Panc1 (cell line): Measurements from ENCODE around the gene MAST3. TPM values are rescaled to one million over a fixed set of nuclear protein-coding genes. Genes with fewer than 3 reads are reported as not detected.

ENCODE experiments used
- ATAC-seq: fragments of 200-7000 bp; cut with Tn5 transposase; 2 replicates; pipeline ENCODE4 v1.9.1; 2020; ENCODE audit warnings: mild to moderate bottlenecking, moderate library complexity
- BruUV-seq: library from RNA; stranded (reverse); fragments of 400-500 nt; replicated peaks from 2 replicates; lab custom pipeline; 2021; lab: Mats Ljungman, UMichigan
- CTCF ChIA-PET: fragments of 300-600 bp; sonication (Branson Sonifier 250); formaldehyde crosslinking; loops from one replicate; lab custom pipeline; 2022; ENCODE audit warnings: antibody characterized with exemption; lab: Charles Lee
- POLR2A ChIA-PET: fragments of 300-600 bp; sonication (Branson Sonifier 250); formaldehyde crosslinking; loops from one replicate; lab custom pipeline; 2022; ENCODE audit warnings: antibody characterized with exemption; lab: Charles Lee
- DNase-seq: peaks from one replicate; pipeline ENCODE4 v3.0.0-alpha.2; 2010; ENCODE audit warnings: low read depth, low spot score
- H3K27ac ChIP-seq: 2 replicates; pipeline ENCODE4 v1.5.1; 2011; ENCODE audit warnings: mild to moderate bottlenecking, low read length, inconsistent platforms
- H3K27me3 ChIP-seq: fragments of 200-500 bp; sonication (Bioruptor generic); 2 replicates; pipeline ENCODE4 v1.6.0; 2014; ENCODE audit warnings: low read length, inconsistent platforms; ENCODE audit not compliant: control insufficient read depth, insufficient read depth
- H3K36me3 ChIP-seq: fragments of 200-500 bp; sonication (Bioruptor generic); 2 replicates; pipeline ENCODE4 v1.5.1; 2014; ENCODE audit warnings: inconsistent platforms, mild to moderate bottlenecking, low read length, moderate library complexity; ENCODE audit not compliant: control insufficient read depth, insufficient read depth
- H3K4me1 ChIP-seq: 2 replicates; pipeline ENCODE4 v1.5.1; 2011; ENCODE audit warnings: inconsistent platforms, mild to moderate bottlenecking, low read length, moderate library complexity; ENCODE audit not compliant: control insufficient read depth, insufficient read depth
- H3K4me3 ChIP-seq, 2 experiments: 2 replicates each; pipeline ENCODE4 v1.5.1; 2011 to 2012; ENCODE audit warnings: low read depth in 2 of 2, low read length in 2 of 2, mild to moderate bottlenecking in 2 of 2, inconsistent platforms in 1 of 2, moderate library complexity in 1 of 2
- H3K9me3 ChIP-seq: fragments of 200-500 bp; sonication (Bioruptor generic); 2 replicates; pipeline ENCODE4 v1.5.1; 2014; ENCODE audit warnings: low read depth, mild to moderate bottlenecking, inconsistent platforms, low read length, moderate library complexity; ENCODE audit not compliant: control insufficient read depth, insufficient read depth
- CTCF ChIP-seq: fragments of 450-650 bp; IDR thresholded peaks from 2 replicates; pipeline ENCODE4 v1.5.1; 2017; ENCODE audit warnings: mild to moderate bottlenecking
- POLR2AphosphoS5 ChIP-seq: IDR thresholded peaks from 2 replicates; pipeline ENCODE4 v1.6.1; 2012; ENCODE audit warnings: mild to moderate bottlenecking, low read depth, low read length, moderate library complexity
- REST ChIP-seq, 2 experiments: IDR thresholded peaks; 2 replicates each; pipeline ENCODE4 v1.6.1; 2011 to 2012; ENCODE audit warnings: low read depth in 2 of 2, control low read depth in 1 of 2, low read length in 1 of 2, mild to moderate bottlenecking in 1 of 2, moderate library complexity in 1 of 2; ENCODE audit not compliant: insufficient read depth in 1 of 2
- SIN3A ChIP-seq: IDR thresholded peaks from 2 replicates; pipeline ENCODE4 v1.6.1; 2012; ENCODE audit warnings: low read depth, mild to moderate bottlenecking, low read length, moderate library complexity, borderline replicate concordance; ENCODE audit not compliant: insufficient read depth
- TCF7L2 ChIP-seq: IDR thresholded peaks from 2 replicates; pipeline ENCODE4 v1.6.1; 2011; ENCODE audit warnings: mild to moderate bottlenecking, low read depth, low read length, inconsistent platforms
- in situ Hi-C: cut with HindIII; loops from 2 replicates; pipeline ENCODE4 v1.10.0; 2016; ENCODE audit warnings: low sequenced_read_pairs, low pct_unique_long_range_greater_than_20kb
- intact Hi-C: fragments of 100-400 bp; cut with micrococcal nuclease; formaldehyde crosslinking; loops from one replicate; pipeline ENCODE4 v1.10.0; 2022; ENCODE audit not compliant: unreplicated experiment
- total RNA-seq: library from RNA; stranded (reverse); gene quantifications from one replicate; pipeline ENCODE4 v1.2.1, GENCODE V29; 2021; ENCODE audit not compliant: unreplicated experiment

MAST3 gene
- total RNA-seq, 1 experiment from 2014 or later, result 13.1 TPM

GRCh38 chr19:18069383-18069782 lies 28.2 kb upstream of the MAST3 start:
- Histone ChIP-seq H3K36me3 (no peaks in the 10 kb centered on the region), H3K27me3 (no peaks in the 10 kb centered on the region), H3K4me3 (no peak overlapping the region), H3K27ac (no peak overlapping the region), H3K9me3 (no peaks in the 10 kb centered on the region), H3K4me1 (no peaks in the 10 kb centered on the region)
- in situ Hi-C loops (no loop called here), intact Hi-C loops (no loop called here)
- ATAC-seq, result no peak
- no peak for TF ChIP-seq POLR2AphosphoS5
- TF ChIP-seq SIN3A, result no peak
- TF ChIP-seq REST (IDR thresholded peaks at IDR 0.05; ENCODE audit: insufficient read depth in 1 of 2, low read depth in 2 of 2, low read length in 1 of 2), result no peak
- TF ChIP-seq CTCF, result no peak
- TF ChIP-seq TCF7L2, result no peak
- BruUV-seq, result no TSS peak
- no peak for DNase-seq
- ChIA-PET CTCF (no interaction called here), POLR2A (no interaction called here)

GRCh38 chr19:18070181-18070580 lies 27.4 kb upstream of the MAST3 start:
- DNase-seq (no peak), ATAC-seq (no peak)
- in situ Hi-C loops, result no loop called here
- ChIA-PET CTCF (no interaction called here), POLR2A (no interaction called here)
- TF ChIP-seq CTCF, result no peak
- TF ChIP-seq TCF7L2, result no peak
- TF ChIP-seq SIN3A, result no peak
- TF ChIP-seq REST (IDR thresholded peaks at IDR 0.05; ENCODE audit: insufficient read depth in 1 of 2, low read depth in 2 of 2, low read length in 1 of 2), result no peak
- TF ChIP-seq POLR2AphosphoS5, result no peak
- Histone ChIP-seq H3K4me1 (no peaks in the 10 kb centered on the region), H3K36me3 (no peaks in the 10 kb centered on the region), H3K4me3 (no peak overlapping the region), H3K9me3 (no peaks in the 10 kb centered on the region), H3K27ac (no peak overlapping the region), H3K27me3 (no peaks in the 10 kb centered on the region)
- BruUV-seq, result no TSS peak
- intact Hi-C loops, result no loop called here
